Panc1 (cell line): ENCODE results near the gene NDUFB2. TPM values are rescaled to one million over a fixed set of nuclear protein-coding genes. Genes with fewer than 3 reads are reported as not detected.

ENCODE experiments used
- ATAC-seq: fragments of 200-7000 bp; cut with Tn5 transposase; 2 replicates; pipeline ENCODE4 v1.9.1; 2020; ENCODE audit warnings: mild to moderate bottlenecking, moderate library complexity
- BruUV-seq: library from RNA; stranded (reverse); fragments of 400-500 nt; replicated peaks from 2 replicates; lab custom pipeline; 2021; lab: Mats Ljungman, UMichigan
- CTCF ChIA-PET: fragments of 300-600 bp; sonication (Branson Sonifier 250); formaldehyde crosslinking; loops from one replicate; lab custom pipeline; 2022; ENCODE audit warnings: antibody characterized with exemption; lab: Charles Lee
- POLR2A ChIA-PET: fragments of 300-600 bp; sonication (Branson Sonifier 250); formaldehyde crosslinking; loops from one replicate; lab custom pipeline; 2022; ENCODE audit warnings: antibody characterized with exemption; lab: Charles Lee
- DNase-seq: peaks from one replicate; pipeline ENCODE4 v3.0.0-alpha.2; 2010; ENCODE audit warnings: low read depth, low spot score
- H3K27ac ChIP-seq: 2 replicates; pipeline ENCODE4 v1.5.1; 2011; ENCODE audit warnings: mild to moderate bottlenecking, low read length, inconsistent platforms
- H3K27me3 ChIP-seq: fragments of 200-500 bp; sonication (Bioruptor generic); 2 replicates; pipeline ENCODE4 v1.6.0; 2014; ENCODE audit warnings: low read length, inconsistent platforms; ENCODE audit not compliant: control insufficient read depth, insufficient read depth
- H3K36me3 ChIP-seq: fragments of 200-500 bp; sonication (Bioruptor generic); 2 replicates; pipeline ENCODE4 v1.5.1; 2014; ENCODE audit warnings: inconsistent platforms, mild to moderate bottlenecking, low read length, moderate library complexity; ENCODE audit not compliant: control insufficient read depth, insufficient read depth
- H3K4me1 ChIP-seq: 2 replicates; pipeline ENCODE4 v1.5.1; 2011; ENCODE audit warnings: inconsistent platforms, mild to moderate bottlenecking, low read length, moderate library complexity; ENCODE audit not compliant: control insufficient read depth, insufficient read depth
- H3K4me3 ChIP-seq, 2 experiments: 2 replicates each; pipeline ENCODE4 v1.5.1; 2011 to 2012; ENCODE audit warnings: low read depth in 2 of 2, low read length in 2 of 2, mild to moderate bottlenecking in 2 of 2, inconsistent platforms in 1 of 2, moderate library complexity in 1 of 2
- H3K9me3 ChIP-seq: fragments of 200-500 bp; sonication (Bioruptor generic); 2 replicates; pipeline ENCODE4 v1.5.1; 2014; ENCODE audit warnings: low read depth, mild to moderate bottlenecking, inconsistent platforms, low read length, moderate library complexity; ENCODE audit not compliant: control insufficient read depth, insufficient read depth
- CTCF ChIP-seq: fragments of 450-650 bp; IDR thresholded peaks from 2 replicates; pipeline ENCODE4 v1.5.1; 2017; ENCODE audit warnings: mild to moderate bottlenecking
- POLR2AphosphoS5 ChIP-seq: IDR thresholded peaks from 2 replicates; pipeline ENCODE4 v1.6.1; 2012; ENCODE audit warnings: mild to moderate bottlenecking, low read depth, low read length, moderate library complexity
- REST ChIP-seq, 2 experiments: IDR thresholded peaks; 2 replicates each; pipeline ENCODE4 v1.6.1; 2011 to 2012; ENCODE audit warnings: low read depth in 2 of 2, control low read depth in 1 of 2, low read length in 1 of 2, mild to moderate bottlenecking in 1 of 2, moderate library complexity in 1 of 2; ENCODE audit not compliant: insufficient read depth in 1 of 2
- SIN3A ChIP-seq: IDR thresholded peaks from 2 replicates; pipeline ENCODE4 v1.6.1; 2012; ENCODE audit warnings: low read depth, mild to moderate bottlenecking, low read length, moderate library complexity, borderline replicate concordance; ENCODE audit not compliant: insufficient read depth
- TCF7L2 ChIP-seq: IDR thresholded peaks from 2 replicates; pipeline ENCODE4 v1.6.1; 2011; ENCODE audit warnings: mild to moderate bottlenecking, low read depth, low read length, inconsistent platforms
- in situ Hi-C: cut with HindIII; loops from 2 replicates; pipeline ENCODE4 v1.10.0; 2016; ENCODE audit warnings: low sequenced_read_pairs, low pct_unique_long_range_greater_than_20kb
- intact Hi-C: fragments of 100-400 bp; cut with micrococcal nuclease; formaldehyde crosslinking; loops from one replicate; pipeline ENCODE4 v1.10.0; 2022; ENCODE audit not compliant: unreplicated experiment
- total RNA-seq: library from RNA; stranded (reverse); gene quantifications from one replicate; pipeline ENCODE4 v1.2.1, GENCODE V29; 2021; ENCODE audit not compliant: unreplicated experiment

Gene NDUFB2
- total RNA-seq, 1 experiment from 2014 or later, result 246 TPM

- intact Hi-C loops, result no loop called here
- H3K4me3 ChIP-seq, result no peak overlapping the region
- no TSS peak for BruUV-seq
- H3K27ac ChIP-seq, result no peak overlapping the region; the same call in 1 of the 2 replicates
- no peaks in the 10 kb centered on the region for H3K9me3 ChIP-seq
- ATAC-seq (no peak), DNase-seq (no peak)
- no peaks in the 10 kb centered on the region for H3K36me3 ChIP-seq
- ChIA-PET POLR2A (no interaction called here), CTCF (interaction anchor here (0.6 kb wide), 2 partner anchors 276 to 1469 kb away, joined by 3 to 5 read pairs; no protein-coding TSS in a partner anchor)
- H3K27me3 ChIP-seq, result no peaks in the 10 kb centered on the region
- H3K4me1 ChIP-seq, result peaks cover 14% of the 10 kb centered on the region
- TF ChIP-seq REST (IDR thresholded peaks at IDR 0.05; ENCODE audit: insufficient read depth in 1 of 2, low read depth in 2 of 2, low read length in 1 of 2), result no peak
- TF ChIP-seq CTCF, result no peak
- no peak for TF ChIP-seq POLR2AphosphoS5
- no peak for TF ChIP-seq SIN3A
- TF ChIP-seq TCF7L2, result no peak
- in situ Hi-C loops, result no loop called here
Measured at GRCh38 chr7:140695381-140695780, 1.1 kb upstream of the NDUFB2 start.

- in situ Hi-C loops (no loop called here), intact Hi-C loops (no loop called here)
- no peak for ATAC-seq
- no peak for DNase-seq
- TSS peak; percentile 74 for BruUV-seq
- POLR2A ChIA-PET, result interaction anchor here (0.6 to 0.7 kb wide), 2 partner anchors 273 to 315 kb away, joined by 3 to 5 read pairs; no protein-coding TSS in a partner anchor
- CTCF ChIA-PET, result no interaction called here
- peaks cover 17% of the 10 kb centered on the region for H3K4me1 ChIP-seq
- peak overlapping the region; percentile 79 to 86 for H3K4me3 ChIP-seq
- H3K27ac ChIP-seq, result peak overlapping the region; percentile 71
- no peaks in the 10 kb centered on the region for H3K27me3 ChIP-seq
- TF ChIP-seq POLR2AphosphoS5 (no peak), SIN3A (no peak), TCF7L2 (no peak), CTCF (no peak), REST (IDR thresholded peaks at IDR 0.05; ENCODE audit: insufficient read depth in 1 of 2, low read depth in 2 of 2, low read length in 1 of 2) (no peak)
- H3K9me3 ChIP-seq, result no peaks in the 10 kb centered on the region
- no peaks in the 10 kb centered on the region for H3K36me3 ChIP-seq
Measured at GRCh38 chr7:140696024-140696679, 356 bp upstream of the NDUFB2 start.
